ENCODE data around the gene ZNF521.

DNA sequence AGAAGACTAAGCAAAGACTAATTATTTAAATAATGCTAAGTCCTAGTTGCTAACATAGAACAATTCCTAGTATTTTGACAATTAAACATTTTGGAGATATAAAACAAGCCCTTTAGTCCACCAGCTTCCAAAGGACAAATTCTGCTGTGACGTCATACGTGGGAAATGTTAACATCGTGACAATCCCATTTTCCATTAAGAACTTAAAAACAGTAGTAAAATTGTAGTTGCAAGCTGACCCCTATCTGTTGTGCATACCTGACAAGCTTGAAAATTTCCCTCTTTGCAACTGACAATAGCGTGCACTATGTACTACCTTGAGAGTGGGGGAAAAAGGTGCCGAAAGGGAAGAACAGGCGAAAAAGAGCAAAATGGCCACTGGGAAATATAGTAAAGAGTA is 279.8 kb downstream of the ZNF521 start:
- TF ChIP-seq, protein P1, sequence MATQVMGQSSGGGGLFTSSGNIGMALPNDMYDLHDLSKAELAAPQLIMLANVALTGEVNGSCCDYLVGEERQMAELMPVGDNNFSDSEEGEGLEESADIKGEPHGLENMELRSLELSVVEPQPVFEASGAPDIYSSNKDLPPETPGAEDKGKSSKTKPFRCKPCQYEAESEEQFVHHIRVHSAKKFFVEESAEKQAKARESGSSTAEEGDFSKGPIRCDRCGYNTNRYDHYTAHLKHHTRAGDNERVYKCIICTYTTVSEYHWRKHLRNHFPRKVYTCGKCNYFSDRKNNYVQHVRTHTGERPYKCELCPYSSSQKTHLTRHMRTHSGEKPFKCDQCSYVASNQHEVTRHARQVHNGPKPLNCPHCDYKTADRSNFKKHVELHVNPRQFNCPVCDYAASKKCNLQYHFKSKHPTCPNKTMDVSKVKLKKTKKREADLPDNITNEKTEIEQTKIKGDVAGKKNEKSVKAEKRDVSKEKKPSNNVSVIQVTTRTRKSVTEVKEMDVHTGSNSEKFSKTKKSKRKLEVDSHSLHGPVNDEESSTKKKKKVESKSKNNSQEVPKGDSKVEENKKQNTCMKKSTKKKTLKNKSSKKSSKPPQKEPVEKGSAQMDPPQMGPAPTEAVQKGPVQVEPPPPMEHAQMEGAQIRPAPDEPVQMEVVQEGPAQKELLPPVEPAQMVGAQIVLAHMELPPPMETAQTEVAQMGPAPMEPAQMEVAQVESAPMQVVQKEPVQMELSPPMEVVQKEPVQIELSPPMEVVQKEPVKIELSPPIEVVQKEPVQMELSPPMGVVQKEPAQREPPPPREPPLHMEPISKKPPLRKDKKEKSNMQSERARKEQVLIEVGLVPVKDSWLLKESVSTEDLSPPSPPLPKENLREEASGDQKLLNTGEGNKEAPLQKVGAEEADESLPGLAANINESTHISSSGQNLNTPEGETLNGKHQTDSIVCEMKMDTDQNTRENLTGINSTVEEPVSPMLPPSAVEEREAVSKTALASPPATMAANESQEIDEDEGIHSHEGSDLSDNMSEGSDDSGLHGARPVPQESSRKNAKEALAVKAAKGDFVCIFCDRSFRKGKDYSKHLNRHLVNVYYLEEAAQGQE (IDR thresholded peaks at IDR 0.05; ENCODE audit: unreplicated experiment), result no peak
- TF ChIP-seq, protein P2, sequence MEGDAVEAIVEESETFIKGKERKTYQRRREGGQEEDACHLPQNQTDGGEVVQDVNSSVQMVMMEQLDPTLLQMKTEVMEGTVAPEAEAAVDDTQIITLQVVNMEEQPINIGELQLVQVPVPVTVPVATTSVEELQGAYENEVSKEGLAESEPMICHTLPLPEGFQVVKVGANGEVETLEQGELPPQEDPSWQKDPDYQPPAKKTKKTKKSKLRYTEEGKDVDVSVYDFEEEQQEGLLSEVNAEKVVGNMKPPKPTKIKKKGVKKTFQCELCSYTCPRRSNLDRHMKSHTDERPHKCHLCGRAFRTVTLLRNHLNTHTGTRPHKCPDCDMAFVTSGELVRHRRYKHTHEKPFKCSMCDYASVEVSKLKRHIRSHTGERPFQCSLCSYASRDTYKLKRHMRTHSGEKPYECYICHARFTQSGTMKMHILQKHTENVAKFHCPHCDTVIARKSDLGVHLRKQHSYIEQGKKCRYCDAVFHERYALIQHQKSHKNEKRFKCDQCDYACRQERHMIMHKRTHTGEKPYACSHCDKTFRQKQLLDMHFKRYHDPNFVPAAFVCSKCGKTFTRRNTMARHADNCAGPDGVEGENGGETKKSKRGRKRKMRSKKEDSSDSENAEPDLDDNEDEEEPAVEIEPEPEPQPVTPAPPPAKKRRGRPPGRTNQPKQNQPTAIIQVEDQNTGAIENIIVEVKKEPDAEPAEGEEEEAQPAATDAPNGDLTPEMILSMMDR (conservative IDR thresholded peaks at IDR 0.05; ENCODE audit: low read depth in 2 of 2), result no peak
- no peak for TF ChIP-seq POLR2AphosphoS5 (IDR thresholded peaks at IDR 0.05; ENCODE audit: low read depth)
- no peak for TF ChIP-seq EZH2 (IDR thresholded peaks at IDR 0.05; ENCODE audit: low read depth, unreplicated experiment)
- no peak for TF ChIP-seq EZH2phosphoT487 (IDR thresholded peaks at IDR 0.05; ENCODE audit: unreplicated experiment)
- TF ChIP-seq JUNB (IDR thresholded peaks at IDR 0.05; ENCODE audit: unreplicated experiment), result no peak

All from GM23338 (cell line).